IPS-18c (cell line): ENCODE data around the gene HOXB13.

Experiments
- H3K4me3 ChIP-seq: 2 replicates; pipeline ENCODE4 v1.7.0; 2013; ENCODE audit warnings: low read depth, mild to moderate bottlenecking, low read length, moderate library complexity; ENCODE audit not compliant: insufficient read depth
- H3K9me3 ChIP-seq: one replicate; pipeline ENCODE4 v1.6.1; 2013; ENCODE audit warnings: mild to moderate bottlenecking, low read length, moderate library complexity; ENCODE audit not compliant: control insufficient read depth, insufficient read depth

HOXB13 gene

DNA sequence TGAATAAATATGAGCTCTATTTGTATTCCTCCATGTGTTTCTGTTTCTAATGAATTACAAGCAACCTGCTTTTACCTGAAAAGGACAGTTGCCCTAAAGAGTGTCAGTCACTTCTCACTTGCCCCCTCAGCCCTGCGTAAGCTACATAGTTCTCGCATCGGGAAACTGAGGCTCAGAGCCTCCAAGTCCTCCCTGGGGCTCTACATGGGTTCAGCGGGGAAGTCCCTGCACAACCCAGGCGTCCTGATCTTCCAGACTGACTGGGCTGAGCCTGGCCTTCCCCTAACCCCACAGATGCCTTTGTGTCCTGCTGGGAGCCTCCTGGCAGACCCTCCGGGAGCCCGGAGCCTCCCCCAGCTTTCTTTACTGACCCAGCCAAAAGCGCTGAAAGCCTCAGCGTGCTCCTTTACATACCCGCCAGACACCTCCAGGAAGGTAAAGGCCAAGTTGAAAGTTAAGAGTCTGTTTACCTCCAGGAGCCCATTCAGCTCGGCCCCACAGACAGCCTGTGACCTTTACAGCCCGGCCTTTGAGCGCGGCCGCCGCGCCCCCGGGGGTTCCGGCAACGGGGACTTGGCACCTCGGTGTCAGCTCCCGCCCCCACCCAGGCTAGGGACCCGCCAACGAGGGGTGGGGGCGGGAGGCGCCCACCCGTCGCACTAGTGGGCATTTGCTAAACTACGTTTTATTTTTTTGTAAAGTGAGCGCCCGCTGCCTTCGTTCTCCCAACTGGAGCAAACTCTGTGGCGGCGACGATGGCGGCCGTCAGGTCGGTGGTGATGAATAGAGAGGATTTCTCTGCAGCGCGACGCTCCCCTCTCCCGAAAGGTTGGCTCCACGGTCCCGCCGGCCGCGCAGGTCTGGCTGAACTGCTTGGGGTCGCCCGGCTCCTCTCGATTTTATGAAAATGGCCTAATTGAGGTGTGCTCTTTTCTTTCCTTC, 4.4 kb upstream of the HOXB13 start:
- peaks cover 3% of the 10 kb centered on the region for H3K9me3 ChIP-seq
- no peak overlapping the region for H3K4me3 ChIP-seq

DNA sequence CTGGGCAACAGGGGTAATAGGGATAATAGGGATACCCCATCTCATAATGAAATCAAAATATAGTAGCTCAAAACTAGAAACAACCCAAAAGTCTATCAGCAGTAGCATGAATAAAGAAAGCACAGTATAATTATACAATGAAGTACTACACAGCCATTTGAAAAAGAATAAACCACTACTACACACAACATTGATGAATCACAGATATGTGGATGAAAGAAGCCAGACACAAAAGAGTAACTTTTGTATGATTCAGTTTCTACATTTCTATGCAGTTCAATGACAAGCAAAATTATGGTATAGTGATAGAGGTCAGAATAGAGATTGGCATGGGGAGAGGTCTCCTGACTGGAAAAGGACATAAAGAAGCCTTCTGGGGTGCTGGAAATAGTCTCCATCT, 2.8 kb upstream of the HOXB13 start:
- H3K4me3 ChIP-seq = no peak overlapping the region
- H3K9me3 ChIP-seq = peaks cover 3% of the 10 kb centered on the region

DNA sequence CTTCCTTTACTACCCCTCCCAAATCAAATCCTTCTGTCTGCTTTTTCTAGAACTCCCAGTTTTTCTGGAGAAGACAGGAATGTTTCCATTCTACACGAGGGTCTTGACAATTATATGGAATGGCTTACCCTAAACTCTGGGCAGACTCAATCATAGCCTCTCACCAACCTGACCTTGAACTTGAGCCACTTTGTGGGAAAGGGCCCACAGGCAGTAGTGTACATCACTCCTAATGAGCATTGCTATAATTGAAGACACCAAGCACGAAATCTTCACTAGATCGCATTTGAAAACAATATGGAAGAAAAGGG, 1.6 kb upstream of the HOXB13 start:
- peaks cover 3% of the 10 kb centered on the region for H3K9me3 ChIP-seq
- no peak overlapping the region for H3K4me3 ChIP-seq

DNA sequence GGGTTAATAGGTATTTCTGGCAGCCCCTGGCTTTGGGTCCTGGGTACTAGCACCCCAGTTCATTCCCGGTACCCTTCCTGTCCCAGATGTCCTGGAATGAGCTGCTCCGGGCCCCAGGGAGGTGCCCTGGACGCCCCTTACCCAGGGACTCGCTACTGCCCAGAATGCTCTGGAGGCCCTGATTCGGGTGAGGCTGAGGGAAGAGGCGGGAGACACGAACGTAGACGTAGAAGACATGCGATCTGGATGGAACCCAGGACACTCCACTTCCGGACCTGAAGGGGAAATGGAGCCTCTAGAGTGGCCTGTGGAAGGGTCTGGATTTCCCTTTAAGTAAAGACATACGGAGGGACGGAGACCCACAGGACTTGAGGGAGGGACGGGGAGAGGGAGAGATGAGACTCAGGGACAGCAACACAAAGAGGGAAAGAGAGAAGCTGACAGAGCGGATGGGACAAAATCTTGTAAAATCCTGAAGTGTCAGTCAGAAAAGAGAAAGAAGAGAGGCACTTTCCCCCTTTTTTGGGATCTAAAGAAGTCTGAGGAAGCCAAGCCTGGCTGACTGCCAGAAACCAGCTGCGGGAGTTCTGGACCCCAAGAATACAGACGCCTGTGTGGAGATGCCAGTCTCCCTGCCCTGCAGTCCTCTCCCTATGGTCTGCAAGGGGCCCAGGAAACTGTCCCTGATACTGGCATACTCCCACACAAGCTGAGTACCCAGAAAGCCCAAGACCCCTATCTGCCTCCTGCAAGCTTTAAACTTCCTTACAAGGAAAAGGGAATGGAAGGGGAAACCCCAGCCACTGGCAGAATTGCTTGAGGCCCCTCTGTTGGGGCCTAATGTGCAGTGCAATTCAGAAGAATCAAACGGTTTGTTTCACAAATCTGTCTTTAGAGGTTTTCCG, 1.0 kb upstream of the HOXB13 start:
- Histone ChIP-seq H3K4me3 (no peak overlapping the region), H3K9me3 (peaks cover 5% of the 10 kb centered on the region)

DNA sequence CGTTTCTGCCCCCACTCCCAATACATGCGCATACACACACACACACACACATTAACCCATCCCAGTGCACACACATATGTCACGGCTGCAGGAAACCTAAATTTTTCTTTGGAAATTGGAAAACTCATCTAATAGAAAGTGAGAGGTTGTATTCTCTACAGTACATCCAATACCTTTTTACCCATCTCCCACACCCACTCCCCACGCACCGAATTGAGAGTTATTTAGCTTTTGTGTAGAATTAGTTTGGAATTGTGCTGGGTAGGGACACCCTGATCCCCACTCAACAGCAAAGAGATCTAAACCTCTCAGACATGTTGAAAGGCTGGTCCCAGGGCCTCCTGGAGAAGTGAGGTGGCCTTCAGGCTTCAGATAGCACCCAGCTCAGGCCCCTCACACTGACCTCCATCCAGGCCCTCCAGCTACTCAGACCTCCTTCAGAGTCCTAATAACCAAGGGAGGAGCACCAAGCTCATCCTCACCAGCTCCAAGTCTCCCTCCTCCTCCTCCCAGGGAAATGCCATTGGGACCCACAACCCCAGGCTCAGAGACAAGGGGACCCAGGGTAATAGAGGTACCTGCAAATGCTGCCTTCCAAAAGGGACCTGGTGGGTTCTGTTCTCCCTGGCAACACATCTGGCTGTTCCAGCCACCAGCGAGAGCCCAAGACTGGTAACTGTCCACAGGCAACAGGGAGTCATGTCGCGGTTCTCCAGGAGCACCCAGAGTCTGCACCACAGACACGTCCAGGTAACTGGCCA, 955 bp downstream of the HOXB13 start:
- peaks cover 2% of the 10 kb centered on the region for H3K9me3 ChIP-seq
- no peak overlapping the region for H3K4me3 ChIP-seq

DNA sequence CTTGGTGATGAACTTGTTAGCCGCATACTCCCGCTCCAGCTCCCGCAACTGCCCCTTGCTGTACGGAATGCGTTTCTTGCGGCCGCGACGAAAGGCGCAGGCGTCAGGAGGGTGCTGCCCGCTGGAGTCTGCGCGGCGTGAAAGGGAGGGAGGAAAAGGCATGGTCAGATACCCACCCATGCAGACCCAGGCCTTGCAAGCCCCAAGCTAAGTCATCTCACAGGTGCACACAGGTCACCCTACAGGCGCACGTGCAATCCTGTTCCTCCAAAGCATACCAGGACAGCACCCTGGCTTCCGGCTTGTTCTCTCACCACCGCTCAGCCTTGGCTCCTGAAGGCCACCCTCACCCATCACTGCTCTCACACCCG, 1.6 kb downstream of the HOXB13 start:
- Histone ChIP-seq H3K9me3 (peaks cover 2% of the 10 kb centered on the region), H3K4me3 (no peak overlapping the region)

DNA sequence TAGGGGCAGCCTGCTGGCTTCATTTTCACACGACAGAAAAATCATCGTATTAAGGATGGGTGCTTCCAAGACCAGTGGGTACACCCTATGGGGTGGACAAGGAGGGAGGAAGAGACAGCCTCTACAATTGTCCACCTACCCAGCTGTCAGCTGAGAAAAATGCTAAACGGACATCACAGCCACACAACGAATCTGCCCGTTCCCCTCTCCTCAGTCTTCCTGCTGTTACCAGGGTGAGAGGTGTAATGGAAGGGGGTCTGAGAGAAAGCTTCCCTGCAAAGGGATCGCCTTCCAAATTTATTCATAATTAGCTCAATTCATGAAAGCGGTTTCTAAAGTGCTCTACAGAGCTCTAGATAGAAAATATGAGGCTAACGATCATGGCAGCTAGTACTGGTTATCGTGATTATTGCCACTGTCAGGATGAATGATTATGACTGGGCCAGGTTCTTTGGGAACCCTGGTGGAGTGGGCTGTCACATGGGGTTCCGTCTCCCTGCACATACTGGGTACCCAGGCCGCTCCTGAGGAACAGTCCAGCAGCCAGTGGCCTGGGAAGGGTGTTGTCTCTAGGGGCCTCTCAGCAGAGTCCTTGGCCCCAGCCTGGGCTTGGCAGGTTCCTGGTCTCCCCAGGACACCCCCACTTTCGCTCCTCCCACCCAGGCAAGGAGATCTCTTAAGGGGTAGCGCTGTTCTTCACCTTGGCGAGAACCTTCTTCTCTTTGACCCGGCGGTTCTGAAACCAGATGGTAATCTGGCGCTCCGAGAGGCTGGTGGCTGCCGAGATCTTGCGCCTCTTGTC, 2.2 kb downstream of the HOXB13 start:
- no peak overlapping the region for H3K4me3 ChIP-seq

DNA sequence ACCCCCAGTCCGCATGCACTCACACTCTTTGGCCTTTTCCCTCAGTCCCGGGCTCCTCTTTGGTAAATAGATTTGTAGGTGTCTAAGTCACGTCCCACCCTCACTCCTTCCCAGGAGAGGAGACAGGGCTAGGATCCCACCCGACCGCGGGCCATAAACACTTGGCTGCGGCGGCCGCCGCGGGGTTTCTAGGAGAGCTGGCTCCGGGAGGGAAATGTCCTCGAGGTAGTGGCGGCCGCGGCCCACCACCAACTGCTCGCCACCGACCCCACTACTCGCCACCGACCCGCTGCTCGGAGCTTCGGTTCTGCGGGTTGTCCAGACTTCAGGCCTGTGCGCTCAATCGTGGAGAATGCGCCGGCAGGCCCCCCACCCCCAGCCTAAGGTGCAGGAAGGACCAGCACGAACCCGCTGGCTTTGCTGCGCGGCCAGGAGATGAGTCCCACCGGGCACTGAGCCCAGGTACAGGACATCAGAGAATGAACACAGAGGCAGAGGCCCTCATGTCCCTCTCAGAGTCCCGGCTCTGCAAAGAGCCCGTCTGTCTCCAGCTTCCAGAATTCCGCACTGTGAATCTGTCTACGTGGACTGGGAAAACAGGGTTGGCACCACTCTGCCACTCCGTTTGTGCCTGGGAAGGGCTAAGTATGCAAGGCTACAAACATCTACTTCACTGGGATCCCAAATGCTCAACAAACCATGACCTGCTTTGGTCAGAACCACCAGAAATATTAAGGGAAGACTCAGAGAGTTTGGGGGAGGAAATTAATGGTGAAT, 3.1 kb downstream of the HOXB13 start:
- Histone ChIP-seq H3K9me3 (peaks cover 2% of the 10 kb centered on the region), H3K4me3 (no peak overlapping the region)

More for the DNA sequence above, 2.2 kb downstream of the HOXB13 start:
- peaks cover 2% of the 10 kb centered on the region for H3K9me3 ChIP-seq

DNA sequence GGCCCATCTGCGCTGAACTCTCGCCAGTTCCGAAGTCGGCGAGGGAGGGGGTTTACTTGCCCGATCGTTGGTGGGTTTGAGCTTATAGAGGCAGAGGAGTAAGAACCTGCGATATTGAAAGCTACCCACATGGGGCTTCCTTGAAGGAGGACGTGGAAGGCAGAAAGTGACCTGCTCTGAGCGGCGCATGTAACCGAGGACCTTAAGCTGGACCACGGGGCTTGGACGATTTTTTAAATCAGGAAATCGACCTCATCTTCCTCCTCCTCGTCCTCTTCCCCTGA, 3.6 kb downstream of the HOXB13 start:
- Histone ChIP-seq H3K4me3 (no peak overlapping the region), H3K9me3 (peaks cover 2% of the 10 kb centered on the region)

DNA sequence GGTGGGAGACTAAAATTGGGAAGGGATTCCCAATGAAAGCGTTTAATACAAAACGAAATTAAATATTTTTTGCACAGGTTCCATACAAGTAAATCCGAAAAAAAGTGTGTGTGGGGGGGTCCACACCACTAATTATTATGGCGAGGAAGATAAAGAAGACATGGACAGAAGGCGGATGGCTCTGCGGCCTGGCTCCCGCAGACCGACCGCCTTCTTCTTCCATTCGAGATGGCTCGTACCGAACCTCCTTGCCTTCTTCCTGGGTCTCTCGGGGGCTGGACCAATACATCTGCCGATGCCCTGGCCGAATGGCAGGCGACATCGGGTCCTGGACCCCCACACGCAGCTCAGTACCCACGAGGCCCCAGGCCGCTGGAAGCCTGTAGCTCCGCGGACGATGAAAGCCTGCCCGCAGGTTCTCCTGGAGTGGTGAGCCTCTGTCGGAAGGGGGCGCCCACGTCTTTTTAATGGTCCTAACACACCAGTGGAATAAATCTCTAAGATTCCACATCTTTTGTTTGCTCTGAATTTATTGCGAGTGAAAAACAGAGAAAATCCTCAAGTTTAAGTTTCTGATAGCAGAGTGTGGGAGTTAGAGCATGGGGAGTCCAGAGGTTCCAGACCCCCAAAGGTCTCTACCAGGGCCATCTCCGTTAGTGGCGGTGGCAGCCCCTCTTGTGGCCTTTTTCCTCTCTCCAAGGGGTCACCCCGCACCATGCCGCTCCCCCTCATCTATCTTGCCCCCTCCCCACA, 4.1 kb downstream of the HOXB13 start:
- peaks cover 2% of the 10 kb centered on the region for H3K9me3 ChIP-seq
- no peak overlapping the region for H3K4me3 ChIP-seq

DNA sequence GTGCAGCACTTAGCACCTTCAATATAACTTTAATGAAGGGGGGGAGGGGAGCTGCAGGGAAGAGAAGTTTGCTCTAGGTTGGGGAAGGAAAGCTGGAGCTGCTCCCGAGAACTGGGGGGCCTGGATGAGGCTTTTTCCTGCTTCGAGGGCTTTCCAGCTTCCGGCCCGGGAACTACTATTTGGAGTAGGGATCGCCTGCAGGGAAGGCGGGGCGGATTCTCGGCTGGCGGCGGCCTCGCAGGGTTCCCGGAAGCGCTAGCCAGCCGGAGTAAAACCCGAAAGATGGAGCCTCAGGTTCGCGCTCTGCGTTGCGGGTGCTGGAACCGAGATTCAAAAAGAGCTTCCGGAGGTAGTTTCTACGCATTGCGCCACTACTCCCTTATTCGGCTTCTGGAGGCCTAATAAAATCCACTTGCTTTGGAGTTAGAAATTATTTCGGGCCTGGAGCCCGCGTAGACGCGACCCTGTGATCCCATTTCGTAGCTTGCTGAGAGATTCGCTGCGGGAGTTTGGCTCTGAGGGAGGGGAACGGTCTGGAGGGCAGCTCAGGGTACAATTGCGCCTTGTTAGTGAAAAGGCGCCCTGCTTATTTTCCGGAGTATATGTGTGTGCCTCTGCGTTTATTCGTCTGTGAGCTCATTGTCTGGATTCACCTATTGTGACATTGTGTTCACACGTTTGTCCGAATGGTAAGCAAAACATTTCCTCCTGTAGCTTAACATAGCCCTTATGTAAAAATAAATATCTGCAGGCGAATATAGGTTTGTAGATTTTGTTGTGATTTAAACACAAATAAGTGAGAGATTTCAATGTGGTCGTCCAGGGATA, 4.9 kb downstream of the HOXB13 start:
- H3K4me3 ChIP-seq = 0 out of 2 replicates have a peak overlapping the region, but pooled peaks have one; percentile 15
- H3K9me3 ChIP-seq = peaks cover 4% of the 10 kb centered on the region

DNA sequence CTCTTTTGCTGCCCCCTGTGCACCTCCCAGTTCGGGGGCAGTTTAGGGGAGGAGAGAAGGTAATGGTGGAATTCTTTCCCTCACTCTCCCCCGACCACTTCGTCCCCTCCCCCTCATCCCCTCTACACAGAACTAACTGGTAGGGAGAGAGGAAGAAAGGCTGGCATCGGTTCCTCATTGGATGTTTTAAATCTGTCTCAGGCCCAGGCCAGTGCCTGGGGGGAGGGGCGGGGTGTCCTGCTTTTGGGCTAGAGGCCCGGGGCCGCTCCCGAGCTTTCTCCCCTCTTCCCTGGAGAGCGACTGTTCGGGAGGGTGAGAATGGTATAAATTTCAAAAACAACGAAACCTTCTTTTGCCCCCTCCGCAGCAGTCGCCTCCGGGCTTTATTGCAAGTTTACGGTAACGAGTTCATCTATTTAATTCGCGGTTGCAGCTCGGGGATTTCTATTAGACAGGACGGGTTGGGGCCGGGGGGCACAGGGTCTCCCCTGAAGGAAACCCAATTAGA, 5.6 kb downstream of the HOXB13 start, which contains the start of gene PRAC2:
PRAC2 (plus strand) TSS at position 271 of the 508 bp plus-strand sequence. CDS start 1,226 bp downstream, outside the sequence.
- Histone ChIP-seq H3K9me3 (peaks cover 4% of the 10 kb centered on the region), H3K4me3 (peak within 1 kb of the TSS; percentile 15; the same call in 1 of the 2 replicates)

DNA sequence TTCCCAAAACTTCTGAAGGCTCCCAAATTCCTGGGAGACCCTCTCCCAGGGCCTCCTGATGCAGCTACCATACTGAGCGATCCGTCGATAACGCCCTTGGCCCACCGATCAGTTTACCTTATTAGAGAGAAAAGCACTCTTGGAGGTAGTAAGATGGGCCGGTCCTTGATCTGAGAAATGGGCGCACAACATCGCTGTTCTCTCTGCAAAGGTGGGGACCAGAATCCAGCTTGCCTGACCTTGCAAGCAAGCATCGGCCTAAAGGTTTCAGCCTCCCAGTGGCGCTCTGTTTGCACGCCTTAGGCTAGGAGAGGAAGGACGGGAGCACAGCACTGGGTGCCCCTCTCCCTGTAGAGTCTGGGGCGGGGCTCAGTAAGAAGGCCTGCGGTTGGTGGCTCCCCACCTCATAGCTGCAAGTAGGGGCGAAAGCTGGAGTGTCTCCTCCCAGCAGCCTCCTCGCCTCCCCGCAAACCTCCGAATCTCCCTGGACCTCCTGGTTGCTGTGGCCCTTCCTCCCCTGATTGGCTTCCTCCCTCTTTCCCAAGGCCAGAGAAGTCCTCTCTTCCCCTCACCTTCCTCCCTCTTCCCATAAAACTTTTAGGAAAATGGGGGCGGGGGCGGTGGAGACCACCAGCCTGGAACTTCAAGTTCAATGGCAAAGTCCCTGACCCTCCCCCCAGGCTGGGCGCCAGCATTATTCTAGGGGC, 6.2 kb downstream of the HOXB13 start, which contains the start of gene PRAC1:
PRAC1 (minus strand) TSS at position 318 of the 707 bp plus-strand sequence; CDS start at position 192, 126 bp downstream.
- peak within 1 kb of the TSS; percentile 15; the same call in 1 of the 2 replicates for H3K4me3 ChIP-seq
- peaks cover 4% of the 10 kb centered on the region for H3K9me3 ChIP-seq

DNA sequence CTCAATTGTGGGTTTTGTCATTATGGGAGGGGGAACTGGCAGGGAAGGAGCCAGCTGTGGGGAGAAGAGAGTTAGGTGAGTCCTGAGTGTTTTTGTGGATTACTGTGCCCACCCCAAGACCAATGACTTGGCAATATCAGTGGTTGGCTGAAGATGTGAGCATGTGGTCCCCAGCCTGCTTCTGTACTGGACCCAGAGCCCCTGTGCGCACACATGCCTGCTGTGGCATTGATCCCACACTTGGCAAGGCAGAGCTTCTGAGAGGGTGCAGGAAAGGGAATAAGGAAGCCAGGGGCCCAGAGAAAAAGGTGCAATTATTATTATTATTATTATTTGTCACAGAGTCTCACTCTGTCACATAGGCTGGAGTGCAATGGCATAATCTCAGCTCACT, 7.5 kb downstream of the HOXB13 start:
- peaks cover 4% of the 10 kb centered on the region for H3K9me3 ChIP-seq
- H3K4me3 ChIP-seq = no peak overlapping the region
